Endothelial cell of umbilical vein (primary cell): ENCODE measurements around the gene ELOVL6. TPM values are rescaled to one million over a fixed set of nuclear protein-coding genes. Genes with fewer than 3 reads are reported as not detected.
"Not testable (repeated sequence)": the region's sequence is repeated elsewhere in the genome, so short reads cannot be mapped to it uniquely, and the experiment has no call there.

Experiments
- BruUV-seq: library from RNA; stranded (reverse); fragments of 400-500 nt; replicated peaks from 2 replicates; lab custom pipeline; 2021; lab: Mats Ljungman, UMichigan
- CTCF ChIA-PET: fragments of 300-600, 350-600 bp; sonication (Branson Sonifier 250); formaldehyde crosslinking; loops from one replicate; lab custom pipeline; 2021; ENCODE audit warnings: antibody characterized with exemption, inconsistent platforms; lab: Charles Lee
- POLR2A ChIA-PET: fragments of 300-600, 350-600 bp; sonication (Branson Sonifier 250); formaldehyde crosslinking; loops from one replicate; lab custom pipeline; 2021; ENCODE audit warnings: antibody characterized with exemption, inconsistent platforms; lab: Charles Lee
- DNase-seq: peaks from one replicate; pipeline ENCODE4 v3.0.0-alpha.2; 2011; ENCODE audit warnings: low read depth, low spot score
- FAIRE-seq: peaks from 2 replicates; lab custom pipeline; 2011; peaks lifted over from hg19 to GRCh38; lab: Jason Lieb, UNC
- H2AFZ ChIP-seq: 2 replicates; pipeline ENCODE4 v1.6.0; 2012; ENCODE audit warnings: low read depth, low read length, control low read depth, inconsistent platforms
- H3K27ac ChIP-seq: 2 replicates; pipeline ENCODE4 v1.5.1; 2011; ENCODE audit warnings: low read depth, mild to moderate bottlenecking, control low read depth, low read length, moderate library complexity; ENCODE audit not compliant: insufficient read depth
- H3K27me3 ChIP-seq, 2 experiments: 2 replicates each; pipeline versions ENCODE4 v1.6.0 to v1.6.1; 2011; ENCODE audit warnings: low read length in 2 of 2, mixed read lengths in 1 of 2; ENCODE audit not compliant: control insufficient read depth in 2 of 2, insufficient read depth in 2 of 2
- H3K36me3 ChIP-seq, 2 experiments: 2 replicates in 1 of 2; 3 replicates in 1 of 2; pipeline ENCODE4 v1.5.1; 2011; ENCODE audit warnings: low read length in 2 of 2, mild to moderate bottlenecking in 1 of 2, moderate library complexity in 1 of 2; ENCODE audit not compliant: control insufficient read depth in 2 of 2, insufficient read depth in 2 of 2; ENCODE audit errors: extremely low read depth in 1 of 2
- H3K4me1 ChIP-seq: 3 replicates; pipeline ENCODE4 v1.5.1; 2011; ENCODE audit warnings: mild to moderate bottlenecking, low read length; ENCODE audit not compliant: control insufficient read depth, insufficient read depth; ENCODE audit errors: extremely low read depth
- H3K4me2 ChIP-seq: 2 replicates; pipeline ENCODE4 v1.6.1; 2011; ENCODE audit warnings: low read length, control low read depth, mixed read lengths; ENCODE audit not compliant: insufficient read depth
- H3K4me3 ChIP-seq, 3 experiments: fragments of 200-600 bp in 1 of 3; sonication (generic), shearing (Covaris generic) in 1 of 3; replicated peaks in 1 of 3; 2 replicates each; pipeline ENCODE4 v1.5.1; 2011 to 2016; ENCODE audit warnings: control low read depth in 3 of 3, low read length in 3 of 3, mild to moderate bottlenecking in 2 of 3, inconsistent platforms in 1 of 3, low read depth in 1 of 3, moderate library complexity in 1 of 3; ENCODE audit not compliant: insufficient read depth in 1 of 3
- H3K79me2 ChIP-seq: 2 replicates; pipeline ENCODE4 v1.6.0; 2012; ENCODE audit warnings: low read length, inconsistent platforms; ENCODE audit not compliant: control insufficient read depth, insufficient read depth
- H3K9ac ChIP-seq: replicated peaks from 2 replicates; pipeline ENCODE3; 2011; ENCODE audit warnings: low read length, control low read depth; ENCODE audit not compliant: insufficient read depth; ENCODE audit errors: extremely low read depth
- H3K9me1 ChIP-seq: replicated peaks from 3 replicates; pipeline ENCODE4 v1.6.0; 2011; ENCODE audit warnings: mild to moderate bottlenecking, low read length; ENCODE audit not compliant: control insufficient read depth, insufficient read depth; ENCODE audit errors: extremely low read depth
- H3K9me3 ChIP-seq: replicated peaks from 2 replicates; pipeline ENCODE4 v1.5.1; 2012; ENCODE audit warnings: low read length, inconsistent platforms; ENCODE audit not compliant: control insufficient read depth, insufficient read depth
- H4K20me1 ChIP-seq: replicated peaks from 2 replicates; pipeline ENCODE3; 2011; ENCODE audit warnings: mild to moderate bottlenecking, low read length; ENCODE audit not compliant: control insufficient read depth, insufficient read depth; ENCODE audit errors: extremely low read depth
- EZH2 ChIP-seq: IDR thresholded peaks from 2 replicates; pipeline ENCODE4 v1.6.1; 2012; ENCODE audit warnings: borderline replicate concordance, low read depth, mild to moderate bottlenecking, moderate library complexity, low read length, inconsistent platforms; ENCODE audit not compliant: severe bottlenecking
- FOS ChIP-seq: IDR thresholded peaks from 2 replicates; pipeline ENCODE4 v1.6.1; 2011; ENCODE audit warnings: mild to moderate bottlenecking, low read length, moderate library complexity, borderline replicate concordance; ENCODE audit not compliant: insufficient read depth
- JUN ChIP-seq: IDR thresholded peaks from 2 replicates; pipeline ENCODE4 v1.6.1; 2011; ENCODE audit warnings: borderline replicate concordance, low read depth; ENCODE audit not compliant: insufficient read length, insufficient read depth
- MYC ChIP-seq: IDR thresholded peaks from one replicate; pipeline ENCODE4 v1.6.1; 2011; ENCODE audit warnings: mild to moderate bottlenecking, low read depth, low read length
- POLR2A ChIP-seq: IDR thresholded peaks from 2 replicates; pipeline ENCODE4 v1.6.1; 2012; ENCODE audit warnings: low read depth, mild to moderate bottlenecking, control low read depth, low read length
- POLR2AphosphoS5 ChIP-seq: IDR thresholded peaks from 2 replicates; pipeline ENCODE4 v1.6.1; 2012; ENCODE audit warnings: low read depth, mild to moderate bottlenecking, control low read depth, low read length, moderate library complexity; ENCODE audit not compliant: insufficient read depth
- dilution Hi-C: fragments of 300-500 bp; cut with MboI; formaldehyde crosslinking; loops from one replicate; pipeline ENCODE4 v1.15.0; 2019; ENCODE audit warnings: low sequenced_read_pairs; ENCODE audit not compliant: extremely low pct_ligation_motif_present
- intact Hi-C: fragments of 100-400 bp; cut with micrococcal nuclease; formaldehyde crosslinking; loops from one replicate; pipeline ENCODE4 v1.10.0; 2022
- polyA plus RNA-seq, 4 experiments: library from polyadenylated mRNA; depleted of rRNA in 3 of 4; stranded (reverse) in 3 of 4; unstranded in 1 of 4; fragments of >200 nt; gene quantifications; 2 replicates each; pipeline versions ENCODE4 v1.2.1 to v1.2.3, GENCODE V29; 2011 to 2012; ENCODE audit warnings: missing spikeins in 1 of 4
- total RNA-seq: library from RNA; stranded (reverse); gene quantifications from 2 replicates; pipeline ENCODE4 v1.2.3, GENCODE V29; 2021
- TF ChIP-seq, protein P1 (sequence below): IDR thresholded peaks from 2 replicates; pipeline ENCODE4 v1.6.1; 2011; ENCODE audit not compliant: insufficient read depth, insufficient read length

The ELOVL6 gene
- total and polyA plus RNA-seq, 2 donors (not counting 3 experiments of a cell fraction or from before 2014, with no cell fraction given), result 6.4 to 26.1 TPM

GRCh38 chr4:110193822-110194761 is 4.3 kb downstream of the ELOVL6 start:
- H2AFZ ChIP-seq, result peak overlapping the region; percentile 47
- no peaks in the 10 kb centered on the region for H3K9me1 ChIP-seq
- peak overlapping the region; percentile 38 for H3K4me2 ChIP-seq
- peaks cover 22% of the 10 kb centered on the region for H3K4me1 ChIP-seq
- H3K36me3 ChIP-seq, result no peaks in the 10 kb centered on the region
- peaks cover 13% of the 10 kb centered on the region for H3K79me2 ChIP-seq
- ChIA-PET POLR2A (no interaction called here), CTCF (interaction anchor here (0.7 to 1.0 kb wide), 4 partner anchors 10 to 141 kb away, joined by 3 to 5 read pairs (median 3); no protein-coding TSS in a partner anchor)
- TF ChIP-seq JUN, result no peak
- TF ChIP-seq FOS, result no peak
- TF ChIP-seq MYC, result no peak
- TF ChIP-seq EZH2, result no peak
- TF ChIP-seq POLR2AphosphoS5, result peak; percentile 57
- TF ChIP-seq, protein P1, sequence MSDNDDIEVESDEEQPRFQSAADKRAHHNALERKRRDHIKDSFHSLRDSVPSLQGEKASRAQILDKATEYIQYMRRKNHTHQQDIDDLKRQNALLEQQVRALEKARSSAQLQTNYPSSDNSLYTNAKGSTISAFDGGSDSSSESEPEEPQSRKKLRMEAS, result no peak
- TF ChIP-seq POLR2A, result peak; percentile 70
- peak overlapping the region; percentile 62 for H3K27ac ChIP-seq
- DNase-seq, result peak; percentile 95
- no peaks in the 10 kb centered on the region for H3K9me3 ChIP-seq
- H4K20me1 ChIP-seq, result no peaks in the 10 kb centered on the region
- BruUV-seq, result TSS peak; percentile 95
- H3K4me3 ChIP-seq, result no peak overlapping the region
- dilution Hi-C loops, result no loop called here
- H3K27me3 ChIP-seq, result no peaks in the 10 kb centered on the region
- H3K9ac ChIP-seq, result peak overlapping the region; percentile 17
- FAIRE-seq, result peak; percentile 97
- intact Hi-C loops, result no loop called here

- not testable (repeated sequence) for H4K20me1 ChIP-seq, H3K9ac ChIP-seq
Measured at GRCh38 chr4:110193287-110193686, 5.1 kb downstream of the ELOVL6 start.

More at GRCh38 chr4:110193287-110193686, 5.1 kb downstream of the ELOVL6 start:
- H3K9me1 ChIP-seq, dilution Hi-C loops, DNase-seq, H3K36me3 ChIP-seq, H2AFZ ChIP-seq, FAIRE-seq, H3K4me2 ChIP-seq, H3K27me3 ChIP-seq, POLR2A ChIA-PET, H3K9me3 ChIP-seq, H3K4me3 ChIP-seq, intact Hi-C loops: not testable (repeated sequence)
- Histone ChIP-seq H3K27ac (peak overlapping the region; percentile 62), H3K79me2 (peaks cover 13% of the 10 kb centered on the region), H3K4me1 (peaks cover 20% of the 10 kb centered on the region)
- CTCF ChIA-PET, result interaction anchor here (0.7 to 1.0 kb wide), 4 partner anchors 9 to 140 kb away, joined by 3 to 5 read pairs (median 3); no protein-coding TSS in a partner anchor
- TSS peak; percentile 20 for BruUV-seq
